Brain pericyte (primary cell): ENCODE data around the gene ANKRD10.

Experiments used
- DNase-seq: peaks from one replicate; pipeline ENCODE4 v3.0.0-alpha.2; 2012; ENCODE audit warnings: low read depth, low spot score

ANKRD10 gene

GRCh38 chr13:110914331-110915056, 375 bp downstream of the ANKRD10 start:
- no peak for DNase-seq

GRCh38 chr13:110914081-110914330, 863 bp downstream of the ANKRD10 start:
- DNase-seq: no peak

- DNase-seq: no peak
Observed at GRCh38 chr13:110913322-110914080, 1.4 kb downstream of the ANKRD10 start.

- DNase-seq: no peak
Observed at GRCh38 chr13:110912651-110913051, 2.2 kb downstream of the ANKRD10 start.

- DNase-seq: no peak
Observed at GRCh38 chr13:110911880-110912279, 3.0 kb downstream of the ANKRD10 start.

- DNase-seq: no peak
Observed at GRCh38 chr13:110910013-110910890, 4.6 kb downstream of the ANKRD10 start.

- no peak for DNase-seq
Observed at GRCh38 chr13:110907951-110908898, 6.6 kb downstream of the ANKRD10 start.

- DNase-seq: no peak
Observed at GRCh38 chr13:110907301-110907700, 7.6 kb downstream of the ANKRD10 start.

GRCh38 chr13:110904748-110905147, 10.1 kb downstream of the ANKRD10 start:
- no peak for DNase-seq

GRCh38 chr13:110902370-110902769, 12.5 kb downstream of the ANKRD10 start:
- DNase-seq: no peak

- DNase-seq: no peak
Observed at GRCh38 chr13:110897521-110897920, 17.3 kb downstream of the ANKRD10 start.

GRCh38 chr13:110897014-110897413, 17.9 kb downstream of the ANKRD10 start:
- no peak for DNase-seq

GRCh38 chr13:110894086-110894485, 20.8 kb downstream of the ANKRD10 start:
- DNase-seq: no peak

GRCh38 chr13:110893571-110893970, 21.3 kb downstream of the ANKRD10 start:
- DNase-seq: no peak

- no peak for DNase-seq
Observed at GRCh38 chr13:110890279-110891165, 24.3 kb downstream of the ANKRD10 start.

- no peak for DNase-seq
Observed at GRCh38 chr13:110888390-110888789, 26.5 kb downstream of the ANKRD10 start.

- DNase-seq: no peak
Observed at GRCh38 chr13:110887597-110888333, 27.1 kb downstream of the ANKRD10 start.

GRCh38 chr13:110886870-110887596, 27.8 kb downstream of the ANKRD10 start:
- no peak for DNase-seq
